ENCODE data around the gene SORCS2. TPM values are rescaled to one million over a fixed set of nuclear protein-coding genes. Genes with fewer than 3 reads are reported as not detected.

The SORCS2 gene
- total and polyA plus RNA-seq, 2 of the 13 experiments (the other 11 are each of a cell fraction or from before 2014, with no cell fraction given) = 0.82 to 1.0 TPM

GRCh38 chr4:7774301-7775294 lies 582.3 kb downstream of the SORCS2 start:
- DNase-seq (ENCODE audit: low spot score) = no peak

More at GRCh38 chr4:7774301-7775294, 582.3 kb downstream of the SORCS2 start:
- Histone ChIP-seq H3K9me3 (ENCODE audit: low read length) (no peaks in the 10 kb centered on the region), H3K36me3 (replicated peaks in 1 of 2; ENCODE audit: control insufficient read depth in 1 of 2, insufficient read depth in 2 of 2, low read length in 2 of 2) (peaks cover 6 to 28% of the 10 kb centered on the region in 2 experiments; a peak in 4 of 5 replicates), H2AFZ (ENCODE audit: low read length) (no peak overlapping the region), H3K4me3 (replicated peaks in 1 of 3; ENCODE audit: insufficient read depth in 1 of 3, low read depth in 2 of 3, low read length in 3 of 3) (no peak overlapping the region), H3K4me2 (ENCODE audit: low read depth, low read length) (no peak overlapping the region), H3K27me3 (ENCODE audit: control insufficient read depth in 1 of 2, insufficient read depth in 2 of 2, low read length in 2 of 2) (no peaks in the 10 kb centered on the region), H3K4me1 (ENCODE audit: insufficient read depth, low read length) (peaks cover 75% of the 10 kb centered on the region), H3K79me2 (ENCODE audit: insufficient read depth, low read length) (no peaks in the 10 kb centered on the region), H3K27ac (ENCODE audit: extremely low read length, insufficient read depth, low read length) (no peak overlapping the region), H4K20me1 (ENCODE audit: insufficient read depth, low read length) (no peaks in the 10 kb centered on the region), H3K9ac (ENCODE audit: insufficient read depth, low read depth, low read length) (no peak overlapping the region)
- in situ Hi-C loops (cut with HindIII; ENCODE audit: extremely low pct_ligation_motif_present, low pct_unique_long_range_greater_than_20kb) = no loop called here
- TF ChIP-seq, protein P1, sequence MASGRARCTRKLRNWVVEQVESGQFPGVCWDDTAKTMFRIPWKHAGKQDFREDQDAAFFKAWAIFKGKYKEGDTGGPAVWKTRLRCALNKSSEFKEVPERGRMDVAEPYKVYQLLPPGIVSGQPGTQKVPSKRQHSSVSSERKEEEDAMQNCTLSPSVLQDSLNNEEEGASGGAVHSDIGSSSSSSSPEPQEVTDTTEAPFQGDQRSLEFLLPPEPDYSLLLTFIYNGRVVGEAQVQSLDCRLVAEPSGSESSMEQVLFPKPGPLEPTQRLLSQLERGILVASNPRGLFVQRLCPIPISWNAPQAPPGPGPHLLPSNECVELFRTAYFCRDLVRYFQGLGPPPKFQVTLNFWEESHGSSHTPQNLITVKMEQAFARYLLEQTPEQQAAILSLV (CRISPR knock-in tag; IDR thresholded peaks at IDR 0.05; ENCODE audit: borderline replicate concordance) = no peak
- TF ChIP-seq HOMEZ (CRISPR knock-in tag; IDR thresholded peaks at IDR 0.05; ENCODE audit: low read depth) = no peak
- no peak for TF ChIP-seq CEBPB (IDR thresholded peaks at IDR 0.05; ENCODE audit: borderline replicate concordance, low read depth, low read length)
- TF ChIP-seq ZBTB2 (CRISPR knock-in tag; IDR thresholded peaks at IDR 0.05; ENCODE audit: low read depth) = no peak
- no peak for TF ChIP-seq FOXJ3 (CRISPR knock-in tag; IDR thresholded peaks at IDR 0.05; ENCODE audit: borderline replicate concordance)
- TF ChIP-seq ATAD3A (CRISPR knock-in tag; IDR thresholded peaks at IDR 0.05) = no peak
- no peak for TF ChIP-seq ZNF850 (CRISPR knock-in tag; conservative IDR thresholded peaks at IDR 0.05)
- intact Hi-C loops (cut with micrococcal nuclease; ENCODE audit: unreplicated experiment) = loop anchor here (5.0 kb wide), 1 partner anchor 213 kb away; no protein-coding TSS in a partner anchor
- 88% methylated on average over 20 of the region's 22 CpGs for WGBS (ENCODE audit: low lambda C conversion rate)
- CTCF ChIA-PET (ENCODE audit: low intra/inter-chr PET ratio, low total read pairs) = no interaction called here
- FAIRE-seq = no peak
- POLR2A ChIA-PET = no interaction called here
- no peak for ATAC-seq
- no TSS peak for BruUV-seq (replicated peaks)
